ELR (cell line): ENCODE data around the gene ERBB4.

Source experiments
- DNase-seq: peaks from one replicate; pipeline ENCODE4 v3.0.0-alpha.2; 2015; ENCODE audit warnings: low read depth

Gene ERBB4

DNA sequence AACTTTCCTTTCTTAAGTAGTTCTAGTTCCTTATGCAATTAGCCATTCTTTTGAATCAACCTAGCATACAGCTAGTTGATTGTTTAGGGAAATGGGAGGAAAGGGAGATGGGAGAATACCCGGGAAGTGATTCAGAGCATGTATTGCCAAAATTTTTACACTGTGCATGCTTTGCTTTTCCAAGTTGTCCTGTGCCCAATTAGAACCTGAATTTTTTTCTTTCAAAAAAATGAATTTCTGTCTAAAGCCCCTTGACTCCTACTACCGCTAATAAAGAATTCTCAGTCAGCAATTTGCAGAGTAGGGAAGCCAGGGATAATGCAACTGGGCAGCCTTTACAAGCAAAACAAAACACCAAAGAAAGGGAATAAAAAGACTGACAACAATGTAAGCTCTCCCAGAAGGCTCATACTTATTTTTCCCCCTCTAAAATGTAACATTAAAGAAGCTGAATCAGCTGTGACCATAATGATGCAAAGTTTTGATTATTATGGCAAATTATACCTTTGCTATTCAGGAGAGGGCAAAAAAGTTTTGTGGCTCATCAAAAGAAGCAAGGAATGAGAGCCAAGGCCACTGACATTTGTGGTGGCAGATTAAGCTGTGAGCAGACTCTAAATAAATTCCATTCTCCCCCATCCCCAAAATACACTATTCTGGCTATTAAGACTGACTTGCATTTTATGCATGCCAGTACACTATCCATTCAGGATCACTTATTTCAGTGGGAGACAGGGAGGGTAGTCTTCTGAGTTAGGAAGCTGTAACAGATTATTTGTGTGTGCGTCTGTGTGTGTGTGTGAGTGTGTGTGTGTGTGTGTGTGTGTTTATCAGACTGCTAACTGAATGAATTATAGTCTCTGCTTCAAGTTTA lies 174.3 kb downstream of the ERBB4 start:
- peak; percentile 45 for DNase-seq

DNA sequence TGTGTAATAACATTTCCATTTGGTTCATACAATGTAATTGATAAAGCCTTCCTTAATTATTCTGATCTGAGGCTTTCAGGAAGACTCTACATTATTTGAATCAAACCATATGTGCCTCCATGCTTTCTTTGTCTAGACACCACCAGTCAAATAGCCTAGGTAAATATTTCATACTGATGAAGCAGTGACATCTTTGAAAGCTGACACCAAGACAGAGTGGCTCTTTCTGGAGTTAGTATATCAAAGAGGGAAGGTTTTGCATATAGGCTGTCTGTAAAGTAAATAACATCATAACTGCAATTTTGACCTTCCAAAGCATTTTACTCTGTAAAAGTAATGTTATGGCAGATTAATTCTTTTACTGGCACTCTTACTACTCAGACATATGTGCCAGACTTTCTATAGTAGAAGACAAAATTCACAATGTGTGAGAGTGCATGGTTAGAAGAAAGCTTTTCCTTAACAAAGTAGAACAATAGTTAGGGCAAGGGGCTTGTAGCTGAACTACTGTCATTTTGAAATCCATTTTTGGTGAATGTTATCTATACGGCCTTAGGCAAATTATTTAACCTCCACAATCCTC lies 177.3 kb downstream of the ERBB4 start:
- no peak for DNase-seq

DNA sequence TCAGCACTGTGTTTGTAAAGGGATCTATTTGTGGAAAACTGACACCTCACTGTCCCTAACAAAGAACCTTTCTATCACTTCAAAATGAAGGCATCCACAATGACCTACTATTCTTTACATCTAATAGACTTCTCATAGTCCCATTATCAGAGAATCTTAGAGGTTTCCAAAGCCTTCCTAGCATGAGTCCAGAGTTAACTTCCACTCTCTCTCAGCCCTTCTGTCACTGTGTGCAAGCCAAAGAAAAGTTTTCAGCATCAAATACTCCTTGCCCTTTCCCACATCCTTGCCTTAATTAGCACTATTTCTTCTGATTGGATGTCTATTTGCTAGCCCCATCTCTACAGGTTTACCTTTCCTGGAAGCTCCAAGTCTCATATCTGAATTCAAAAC lies 178.5 kb downstream of the ERBB4 start:
- DNase-seq: no peak

- no peak for DNase-seq
Observed at GRCh38 chr2:212359425-212360067, 179.1 kb downstream of the ERBB4 start.

DNA sequence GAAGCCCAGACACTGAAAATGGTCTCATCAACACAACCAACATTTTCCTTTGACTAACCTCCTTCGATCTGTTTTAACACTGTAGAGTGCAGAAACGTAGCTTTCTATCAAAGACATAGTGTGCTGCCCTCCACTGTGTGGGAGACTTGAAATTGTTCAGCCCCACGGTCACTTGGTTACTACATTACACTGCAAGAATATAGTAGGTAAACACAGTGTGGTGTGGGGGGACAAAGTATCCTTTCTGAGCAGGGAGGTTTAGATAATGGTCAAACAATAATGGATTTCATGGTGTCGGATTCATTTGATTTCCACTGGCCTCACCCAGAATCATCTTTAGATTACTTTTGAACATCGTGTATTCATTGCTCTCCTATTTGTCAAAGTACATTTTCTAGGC lies 181.0 kb downstream of the ERBB4 start:
- DNase-seq: no peak

GRCh38 chr2:212354382-212354781 lies 184.2 kb downstream of the ERBB4 start:
- DNase-seq: no peak

GRCh38 chr2:212348501-212348900 lies 190.1 kb downstream of the ERBB4 start:
- no peak for DNase-seq

GRCh38 chr2:212346865-212347264 lies 191.7 kb downstream of the ERBB4 start:
- no peak for DNase-seq

GRCh38 chr2:212345966-212346365 lies 192.6 kb downstream of the ERBB4 start:
- DNase-seq: no peak

GRCh38 chr2:212344131-212344530 lies 194.5 kb downstream of the ERBB4 start:
- DNase-seq: no peak

DNA sequence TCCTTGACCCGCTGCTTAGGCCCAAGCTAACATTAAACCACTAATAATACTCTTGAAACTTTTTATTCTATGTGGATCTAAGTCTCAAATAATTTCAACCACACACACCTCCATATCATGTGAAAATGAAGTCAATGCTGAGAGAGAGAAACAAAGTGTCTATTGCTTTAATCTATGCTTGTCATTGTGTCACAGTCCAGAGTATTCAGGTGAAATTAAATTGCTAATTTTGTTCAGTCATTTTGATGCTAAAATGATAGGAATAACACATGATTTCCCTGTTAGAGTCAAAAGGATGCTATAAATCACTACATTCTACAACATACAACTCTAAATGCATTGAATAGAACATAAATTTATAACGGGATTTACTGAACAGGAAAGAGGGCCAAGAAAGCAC lies 195.4 kb downstream of the ERBB4 start:
- DNase-seq: no peak

DNA sequence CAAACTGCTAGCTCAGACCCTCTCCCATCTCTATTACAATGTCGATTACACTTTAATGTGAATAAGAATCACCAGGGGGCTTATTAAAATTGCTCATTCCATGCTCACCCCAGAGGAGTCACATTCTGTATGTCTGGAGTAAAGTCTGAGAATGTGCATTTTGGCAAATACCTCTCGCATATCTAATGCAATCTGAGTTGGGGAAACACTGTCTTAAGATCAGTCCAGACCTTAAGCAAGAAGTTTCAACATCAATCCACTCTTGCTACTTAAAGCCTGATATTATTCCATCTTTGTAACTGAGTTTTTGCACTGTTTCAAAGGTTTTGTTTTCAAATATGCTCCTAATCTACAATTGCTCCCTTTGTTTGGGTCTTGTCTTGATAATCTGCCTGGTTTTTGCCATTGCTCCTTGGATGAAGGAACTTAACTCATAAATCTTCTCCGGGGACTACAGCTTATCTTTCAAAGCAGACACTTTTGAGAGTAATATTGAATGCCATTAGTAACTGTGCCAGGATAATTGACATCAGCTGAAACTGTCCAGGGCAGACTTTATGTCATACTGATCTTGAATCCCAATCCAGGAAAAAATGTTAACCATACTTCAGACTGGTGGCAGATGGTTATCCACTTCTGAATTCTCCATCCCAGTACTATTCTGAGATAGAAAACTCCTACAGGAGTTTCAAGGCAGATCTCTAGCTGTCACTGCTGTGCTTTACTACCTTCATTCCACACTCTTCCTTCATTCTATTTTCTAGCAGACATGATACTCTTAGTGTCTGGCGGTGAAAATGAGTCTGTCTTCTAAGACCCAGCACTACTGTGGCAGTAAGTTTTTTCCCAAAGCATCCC lies 200.9 kb downstream of the ERBB4 start:
- no peak for DNase-seq

DNA sequence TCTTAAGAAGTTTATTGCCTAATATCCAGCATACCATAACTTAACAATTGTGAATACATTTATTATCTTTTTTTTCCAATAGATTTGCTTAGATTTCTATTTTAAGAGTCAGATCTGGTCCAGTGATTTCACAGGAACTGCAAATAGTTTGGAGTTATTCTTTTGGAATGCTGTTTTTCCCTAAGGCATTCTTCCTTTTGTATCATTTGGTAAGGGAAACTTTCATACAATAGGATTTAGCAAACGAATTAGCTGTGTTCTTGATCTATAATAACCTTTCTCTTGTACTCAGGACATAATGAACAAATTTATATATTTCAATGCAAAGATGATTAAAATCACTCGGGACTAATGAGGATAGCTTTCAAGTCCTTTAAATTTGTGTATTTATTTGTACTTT lies 201.6 kb downstream of the ERBB4 start:
- peak; percentile 2 for DNase-seq

DNA sequence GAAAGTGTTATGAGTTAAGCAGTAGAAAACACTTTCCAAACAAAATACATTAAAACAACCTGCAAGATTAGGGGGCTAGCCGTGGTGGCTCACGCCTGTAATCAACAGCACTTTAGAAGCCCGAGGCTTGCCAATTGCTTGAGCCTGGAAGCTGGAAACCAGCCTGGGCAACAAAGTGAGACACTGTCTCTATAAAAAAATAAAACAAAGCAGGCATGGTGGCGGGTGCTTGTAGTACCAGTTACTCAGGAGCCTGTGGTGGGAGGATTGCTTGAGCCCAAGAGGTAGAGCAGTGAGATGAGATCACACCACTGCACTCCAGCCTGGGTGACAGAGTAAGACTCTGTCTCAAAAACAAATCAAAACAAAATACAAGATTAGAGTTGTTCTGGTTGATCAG lies 208.3 kb downstream of the ERBB4 start:
- no peak for DNase-seq

DNA sequence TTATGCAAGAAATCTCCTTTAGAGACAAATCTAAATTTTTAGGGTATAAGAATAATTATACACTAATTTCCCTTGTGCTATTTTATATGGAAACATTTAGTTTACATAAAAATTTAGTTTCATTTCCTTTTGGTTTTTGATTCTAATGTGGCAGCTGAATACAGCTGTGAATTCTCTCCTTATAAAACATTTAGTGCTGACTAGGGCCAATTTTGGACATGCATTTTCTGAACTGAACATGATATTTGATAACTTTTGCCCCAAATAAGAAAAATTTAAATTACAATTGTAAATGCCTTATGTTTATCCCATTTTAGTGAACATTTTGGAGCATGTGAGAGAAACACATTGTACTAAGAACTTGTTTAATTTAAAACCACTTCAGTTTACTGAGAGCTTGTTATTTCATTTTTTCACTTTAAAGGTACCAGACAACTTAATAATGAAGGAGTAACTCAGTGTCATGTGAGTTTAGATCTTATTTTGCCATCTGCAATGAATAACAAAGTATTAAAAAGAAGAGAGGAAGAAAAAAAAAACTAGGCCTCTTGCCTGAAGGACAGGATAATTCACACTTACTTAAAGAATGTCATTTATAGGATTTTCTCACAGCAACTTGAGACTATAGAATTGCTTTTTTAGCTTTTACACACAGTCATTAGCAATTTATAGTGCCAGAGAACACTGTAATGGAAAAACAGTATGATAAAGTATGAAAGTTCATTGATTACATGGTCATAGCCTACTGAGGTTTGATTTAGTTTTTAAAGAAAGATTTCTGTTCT lies 209.7 kb downstream of the ERBB4 start:
- no peak for DNase-seq

- DNase-seq: no peak
Observed at GRCh38 chr2:212328136-212328535, 210.5 kb downstream of the ERBB4 start.

- no peak for DNase-seq
Observed at GRCh38 chr2:212327171-212327809, 211.3 kb downstream of the ERBB4 start.

DNA sequence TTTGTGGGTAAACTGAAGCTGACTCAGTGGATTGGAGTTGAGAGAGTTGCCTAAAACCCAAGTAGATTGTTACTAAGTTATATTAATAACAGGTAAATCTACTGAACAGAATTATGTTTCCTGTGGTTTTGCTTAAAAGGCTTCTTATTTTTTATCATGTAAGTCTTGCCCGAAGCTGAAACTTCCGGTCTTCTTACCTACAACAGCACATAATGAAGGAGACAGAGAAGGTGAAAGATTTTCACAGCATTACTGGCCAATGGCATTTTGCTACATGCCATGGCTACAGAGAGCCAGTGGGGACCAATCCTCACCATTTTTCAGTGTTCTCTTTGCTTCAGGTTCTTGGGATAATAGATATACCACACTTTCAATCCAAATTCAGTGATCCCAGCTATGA lies 220.0 kb downstream of the ERBB4 start:
- DNase-seq: no peak

DNA sequence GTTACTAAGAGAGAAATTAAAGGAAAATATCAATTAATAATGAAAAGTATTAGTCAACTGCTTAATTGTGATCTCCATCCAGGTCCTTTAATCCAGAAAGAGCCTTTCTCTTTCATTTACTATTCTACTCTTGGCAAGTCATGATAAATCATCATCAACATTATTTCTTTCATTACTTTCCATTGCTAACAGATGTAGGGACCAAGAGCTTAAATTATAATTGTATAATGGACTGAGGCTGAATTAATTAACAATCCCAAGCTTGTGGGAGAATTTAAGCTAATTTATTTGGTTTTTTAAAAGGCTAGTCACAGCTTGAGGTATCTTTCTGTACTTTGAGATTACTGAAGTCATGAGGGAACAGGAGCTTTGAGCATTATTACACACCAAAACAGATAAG lies 223.9 kb downstream of the ERBB4 start:
- DNase-seq: no peak

- no peak for DNase-seq
Observed at GRCh38 chr2:212311807-212312404, 226.7 kb downstream of the ERBB4 start.

GRCh38 chr2:212299943-212300342 lies 238.7 kb downstream of the ERBB4 start:
- no peak for DNase-seq
